Smooth muscle cell (in vitro differentiated cells): ENCODE measurements around the gene MORN3. TPM values are rescaled to one million over a fixed set of nuclear protein-coding genes. Genes with fewer than 3 reads are reported as not detected.
"Not testable (repeated sequence)": the region's sequence is repeated elsewhere in the genome, so short reads cannot be mapped to it uniquely, and the experiment has no call there.

Experiments used
- DNase-seq: peaks from one replicate; lab custom pipeline; 2025; ENCODE audit not compliant: unreplicated experiment; lab: John Stamatoyannopoulos, UW
- H2AFZ ChIP-seq: fragments of 200-600 bp; sonication (generic); 2 replicates; pipeline ENCODE4 v1.6.0; 2016; ENCODE audit warnings: antibody characterized with exemption, low read depth, mild to moderate bottlenecking
- H3F3A ChIP-seq: fragments of 200-600 bp; sonication (generic); 2 replicates; pipeline ENCODE4 v1.6.0; 2017; ENCODE audit warnings: antibody characterized with exemption, low read depth
- H3K27ac ChIP-seq: fragments of 200-600 bp; sonication (generic); 2 replicates; pipeline ENCODE4 v1.5.1; 2016; ENCODE audit warnings: low read depth, mild to moderate bottlenecking
- H3K27me3 ChIP-seq: fragments of 200-600 bp; sonication (generic); 2 replicates; pipeline ENCODE4 v1.6.1; 2016; ENCODE audit warnings: low read depth, mild to moderate bottlenecking
- H3K36me3 ChIP-seq: fragments of 200-600 bp; sonication (generic); 2 replicates; pipeline ENCODE4 v1.5.1; 2016; ENCODE audit warnings: low read depth
- H3K4me1 ChIP-seq: fragments of 200-600 bp; sonication (generic); 2 replicates; pipeline ENCODE4 v1.5.1; 2016; ENCODE audit warnings: low read depth
- H3K4me2 ChIP-seq: fragments of 200-600 bp; sonication (generic); 2 replicates; pipeline ENCODE4 v1.6.0; 2016; ENCODE audit warnings: mild to moderate bottlenecking
- H3K4me3 ChIP-seq: fragments of 200-600 bp; sonication (generic); 2 replicates; pipeline ENCODE4 v1.5.1; 2016; ENCODE audit warnings: mild to moderate bottlenecking
- H3K79me2 ChIP-seq: fragments of 200-600 bp; sonication (generic); 2 replicates; pipeline ENCODE4 v1.6.0; 2016; ENCODE audit warnings: low read depth, mild to moderate bottlenecking
- H3K9ac ChIP-seq: fragments of 200-600 bp; sonication (generic); 2 replicates; pipeline ENCODE4 v1.6.0; 2016; ENCODE audit warnings: low read depth
- H3K9me3 ChIP-seq: fragments of 200-600 bp; sonication (generic); replicated peaks from 2 replicates; pipeline ENCODE4 v1.5.1; 2016; ENCODE audit warnings: low read depth
- H4K20me1 ChIP-seq: fragments of 200-600 bp; sonication (generic); 2 replicates; pipeline ENCODE4 v1.6.0; 2016; ENCODE audit warnings: low read depth
- whole genome bisulfite sequencing: methylation state at CpG from one replicate; pipeline ENCODE4 v1.1.7; 2016; ENCODE audit warnings: low lambda C conversion rate; 5-methylcytosine and 5-hydroxymethylcytosine counted together
- polyA plus RNA-seq: library from polyadenylated mRNA; unstranded; fragments of >200 nt; fragmentation: Nextera tagmentation; extraction: Ambion mirVana; gene quantifications from 2 replicates; pipeline ENCODE4 v1.2.1, GENCODE V29; 2016
- total RNA-seq: library from RNA; depleted of rRNA; stranded (reverse); fragments of >200 nt; gene quantifications from 2 replicates; pipeline ENCODE4 v1.2.3, GENCODE V29; 2014
- TF ChIP-seq, protein P1 (sequence below): fragments of 200-600 bp; sonication (generic); IDR thresholded peaks from 2 replicates; pipeline ENCODE4 v1.5.1; 2017; ENCODE audit warnings: borderline replicate concordance, mild to moderate bottlenecking, antibody characterized with exemption; ENCODE audit not compliant: insufficient read depth, poor library complexity, severe bottlenecking

MORN3 gene
- total and polyA plus RNA-seq, 2 experiments from 2014 or later = 0.18 to 2.0 TPM

DNA sequence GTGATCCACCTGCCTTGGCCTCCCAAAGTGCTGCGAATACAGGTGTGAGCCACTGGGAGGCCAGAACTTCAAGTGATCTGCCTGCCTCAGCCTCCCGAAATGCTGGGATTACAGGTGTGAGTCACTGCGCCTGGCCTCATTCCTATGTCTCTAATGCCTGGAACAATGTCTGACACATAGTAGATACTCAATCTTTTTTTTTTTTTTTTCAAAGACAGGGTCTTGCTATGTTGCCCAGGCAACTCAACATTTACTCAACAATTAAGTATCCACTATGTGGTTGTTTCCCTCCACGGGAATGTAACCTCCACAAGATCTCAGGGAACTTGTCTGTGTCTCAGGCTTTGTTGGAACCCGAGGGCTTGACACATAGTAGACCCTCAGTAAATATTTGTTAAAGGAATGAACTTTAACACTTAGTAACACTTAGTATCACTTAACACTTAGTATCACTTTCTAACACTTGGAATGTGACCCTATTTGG is 40.1 kb upstream of the MORN3 start:
- H3K9me3 ChIP-seq = no peaks in the 10 kb centered on the region
- no peak overlapping the region for H3K4me3 ChIP-seq
- H4K20me1 ChIP-seq = no peaks in the 10 kb centered on the region
- no peak for DNase-seq
- H3K4me1 ChIP-seq = peaks cover 5% of the 10 kb centered on the region
- H3K27ac ChIP-seq = peak overlapping the region; percentile 89
- WGBS = 53% methylated on average over 5 of the region's 5 CpGs
- no peak overlapping the region for H3K4me2 ChIP-seq
- TF ChIP-seq, protein P1, sequence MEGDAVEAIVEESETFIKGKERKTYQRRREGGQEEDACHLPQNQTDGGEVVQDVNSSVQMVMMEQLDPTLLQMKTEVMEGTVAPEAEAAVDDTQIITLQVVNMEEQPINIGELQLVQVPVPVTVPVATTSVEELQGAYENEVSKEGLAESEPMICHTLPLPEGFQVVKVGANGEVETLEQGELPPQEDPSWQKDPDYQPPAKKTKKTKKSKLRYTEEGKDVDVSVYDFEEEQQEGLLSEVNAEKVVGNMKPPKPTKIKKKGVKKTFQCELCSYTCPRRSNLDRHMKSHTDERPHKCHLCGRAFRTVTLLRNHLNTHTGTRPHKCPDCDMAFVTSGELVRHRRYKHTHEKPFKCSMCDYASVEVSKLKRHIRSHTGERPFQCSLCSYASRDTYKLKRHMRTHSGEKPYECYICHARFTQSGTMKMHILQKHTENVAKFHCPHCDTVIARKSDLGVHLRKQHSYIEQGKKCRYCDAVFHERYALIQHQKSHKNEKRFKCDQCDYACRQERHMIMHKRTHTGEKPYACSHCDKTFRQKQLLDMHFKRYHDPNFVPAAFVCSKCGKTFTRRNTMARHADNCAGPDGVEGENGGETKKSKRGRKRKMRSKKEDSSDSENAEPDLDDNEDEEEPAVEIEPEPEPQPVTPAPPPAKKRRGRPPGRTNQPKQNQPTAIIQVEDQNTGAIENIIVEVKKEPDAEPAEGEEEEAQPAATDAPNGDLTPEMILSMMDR = peak; percentile 10
- no peaks in the 10 kb centered on the region for H3K27me3 ChIP-seq
- peak overlapping the region; percentile 68 for H3K9ac ChIP-seq
- peaks cover 10% of the 10 kb centered on the region for H3K79me2 ChIP-seq
- no peaks in the 10 kb centered on the region for H3K36me3 ChIP-seq
- no peak overlapping the region for H2AFZ ChIP-seq
- H3F3A ChIP-seq = peaks cover 4% of the 10 kb centered on the region

DNA sequence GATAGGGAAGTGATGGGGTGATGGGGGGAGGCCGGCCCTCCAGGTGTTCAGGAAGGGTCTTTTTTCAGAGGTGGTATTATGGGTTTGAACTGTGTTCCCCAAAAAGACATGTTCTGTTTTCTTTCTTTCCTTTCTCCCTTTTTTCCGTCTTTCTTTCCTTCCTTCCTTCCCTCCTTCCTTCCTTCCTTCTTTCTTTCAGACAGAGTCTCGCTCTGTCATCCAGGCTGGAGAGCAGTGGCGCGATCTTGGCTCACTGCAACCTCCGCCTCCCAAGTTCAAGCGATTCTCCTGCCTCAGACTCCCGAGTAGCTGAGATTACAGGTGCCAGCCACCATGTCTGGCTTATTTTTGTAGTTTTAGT is 39.6 kb upstream of the MORN3 start:
- H2AFZ ChIP-seq, H3K4me1 ChIP-seq, H3K79me2 ChIP-seq, H3F3A ChIP-seq, H4K20me1 ChIP-seq, H3K36me3 ChIP-seq, H3K4me3 ChIP-seq, DNase-seq, H3K27me3 ChIP-seq, H3K9me3 ChIP-seq, H3K4me2 ChIP-seq: not testable (repeated sequence)
- Histone ChIP-seq H3K27ac (peak overlapping the region; percentile 89), H3K9ac (peak overlapping the region; percentile 42)
- 95% methylated on average over 8 of the region's 8 CpGs for WGBS

DNA sequence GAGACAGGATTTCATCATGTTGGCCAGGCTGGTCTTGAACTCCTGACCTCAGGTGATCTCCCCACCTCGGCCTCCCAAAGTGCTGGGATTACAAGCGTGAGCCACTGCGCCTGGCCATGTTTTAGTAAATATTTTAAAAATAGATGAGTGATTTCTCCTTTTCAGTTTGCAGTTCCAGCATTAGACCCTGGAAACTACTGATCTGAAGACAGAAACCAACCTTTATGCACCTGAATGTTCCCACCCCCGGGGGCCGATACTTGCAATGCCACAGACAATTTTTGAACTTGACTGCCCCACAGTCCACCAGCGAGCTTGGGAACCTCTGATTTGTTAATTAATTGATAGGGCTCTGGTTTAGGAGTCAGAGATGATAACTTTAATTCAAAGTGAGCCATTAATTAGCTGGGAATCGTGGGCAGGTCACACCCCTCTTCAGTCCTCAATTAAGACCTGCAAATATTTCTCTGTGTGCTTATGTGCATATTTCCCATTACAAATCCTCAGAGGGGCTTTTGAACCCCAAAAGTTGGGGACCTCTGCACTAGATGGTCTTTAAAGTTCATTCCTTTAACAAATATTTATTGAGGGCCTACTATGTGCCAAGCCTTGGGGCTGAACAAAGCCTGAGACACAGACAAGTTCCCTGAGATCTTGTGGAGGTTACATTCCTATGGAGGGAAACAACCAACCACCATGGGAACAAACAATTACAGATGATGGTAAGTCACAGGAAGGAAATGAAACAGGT is 39.0 kb upstream of the MORN3 start:
- TF ChIP-seq, protein P1 = no peak
- Histone ChIP-seq H3K4me1 (peaks cover 5% of the 10 kb centered on the region), H3K4me2 (no peak overlapping the region), H3K4me3 (no peak overlapping the region), H4K20me1 (no peaks in the 10 kb centered on the region), H3K27ac (no peak overlapping the region), H3K9ac (no peak overlapping the region), H3K9me3 (no peaks in the 10 kb centered on the region), H3K36me3 (no peaks in the 10 kb centered on the region), H3K79me2 (peaks cover 6% of the 10 kb centered on the region), H3K27me3 (no peaks in the 10 kb centered on the region), H3F3A (peaks cover 4% of the 10 kb centered on the region), H2AFZ (no peak overlapping the region)
- WGBS = 90% methylated on average over 7 of the region's 7 CpGs
- DNase-seq = no peak

DNA sequence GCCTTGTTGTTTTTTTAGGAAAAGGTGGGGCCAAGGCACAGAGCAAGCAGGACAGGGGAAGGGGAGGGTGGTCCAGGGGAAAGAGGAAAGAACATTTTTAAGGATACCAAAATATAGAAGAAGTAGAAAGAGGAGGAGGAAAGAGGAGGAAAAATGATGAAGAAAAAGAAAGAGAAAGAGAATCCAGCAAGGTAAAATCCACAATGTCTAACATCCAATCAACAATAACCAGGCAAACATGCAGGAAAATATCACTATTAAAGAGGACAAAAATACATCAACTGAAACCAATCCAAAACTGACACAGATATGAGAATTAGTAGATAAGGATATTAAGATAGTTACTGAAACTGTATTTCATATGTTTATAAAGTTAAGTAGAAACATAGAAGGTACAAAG is 36.1 kb upstream of the MORN3 start:
- H3K4me1 ChIP-seq = no peaks in the 10 kb centered on the region
- H3K4me3 ChIP-seq = no peak overlapping the region
- no peak overlapping the region for H3K9ac ChIP-seq
- H4K20me1 ChIP-seq = no peaks in the 10 kb centered on the region
- no peak for DNase-seq
- peaks cover 5% of the 10 kb centered on the region for H3K27me3 ChIP-seq
- no peaks in the 10 kb centered on the region for H3K79me2 ChIP-seq
- H3F3A ChIP-seq = peaks cover 2% of the 10 kb centered on the region
- TF ChIP-seq, protein P1 = no peak
- no peak overlapping the region for H2AFZ ChIP-seq
- no peak overlapping the region for H3K4me2 ChIP-seq
- H3K9me3 ChIP-seq = no peaks in the 10 kb centered on the region
- no peak overlapping the region for H3K27ac ChIP-seq
- no peaks in the 10 kb centered on the region for H3K36me3 ChIP-seq
